ENCODE data around the gene WDFY4. TPM values are rescaled to one million over a fixed set of nuclear protein-coding genes. Genes with fewer than 3 reads are reported as not detected.

The WDFY4 gene
- total and polyA plus RNA-seq, 7 donors, result 0.23 to 1.3 (median 0.69) TPM

DNA sequence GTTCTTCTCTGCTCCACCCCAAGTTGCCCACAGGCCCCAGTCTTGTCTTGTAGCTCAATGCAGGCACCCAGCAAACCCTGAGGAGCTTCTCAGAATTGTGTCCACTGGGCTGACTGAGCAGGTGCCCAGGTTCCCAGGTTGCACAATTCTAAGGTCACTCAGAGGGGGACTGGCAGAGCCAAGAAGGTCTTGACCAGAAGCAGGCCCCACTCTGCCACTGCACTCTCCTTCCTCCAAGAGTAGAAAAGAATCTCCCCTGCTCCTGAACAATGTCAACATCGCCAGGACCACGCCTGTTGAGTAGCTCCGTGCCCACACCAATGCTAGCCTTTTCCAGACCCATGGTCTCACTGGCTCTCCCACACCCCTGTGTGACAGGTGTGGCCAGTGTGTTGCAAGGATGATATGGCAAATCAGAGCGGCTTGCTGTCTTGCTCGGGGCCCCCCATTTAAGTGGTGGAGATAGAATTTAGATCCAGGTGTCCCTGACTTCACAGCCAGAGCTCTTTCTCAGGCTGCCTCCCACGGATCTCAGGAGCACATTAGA is 254.4 kb downstream of the WDFY4 start:
- WGBS, 3 donors, result 64 to 68% (median 64%) methylated on average over 6 of the region's 6 CpGs
- Histone ChIP-seq H3K36me3 (ENCODE audit: insufficient read depth in 1 of 2, low read depth in 1 of 2) (no peaks in the 10 kb centered on the region), H3K27me3 (ENCODE audit: insufficient read depth in 3 of 3, low read length in 2 of 3) (peaks cover 0 to 6% (median 0%) of the 10 kb centered on the region in 3 donors), H3K4me1 (no peaks in the 10 kb centered on the region), H3K27ac (no peak overlapping the region), H3K4me3 (no peak overlapping the region), H3K9me3 (no peaks in the 10 kb centered on the region)
- DNase-seq (no peak), ATAC-seq (no peak)
- intact Hi-C loops (cut with DNase I), result no loop called here
- TF ChIP-seq, protein P1, sequence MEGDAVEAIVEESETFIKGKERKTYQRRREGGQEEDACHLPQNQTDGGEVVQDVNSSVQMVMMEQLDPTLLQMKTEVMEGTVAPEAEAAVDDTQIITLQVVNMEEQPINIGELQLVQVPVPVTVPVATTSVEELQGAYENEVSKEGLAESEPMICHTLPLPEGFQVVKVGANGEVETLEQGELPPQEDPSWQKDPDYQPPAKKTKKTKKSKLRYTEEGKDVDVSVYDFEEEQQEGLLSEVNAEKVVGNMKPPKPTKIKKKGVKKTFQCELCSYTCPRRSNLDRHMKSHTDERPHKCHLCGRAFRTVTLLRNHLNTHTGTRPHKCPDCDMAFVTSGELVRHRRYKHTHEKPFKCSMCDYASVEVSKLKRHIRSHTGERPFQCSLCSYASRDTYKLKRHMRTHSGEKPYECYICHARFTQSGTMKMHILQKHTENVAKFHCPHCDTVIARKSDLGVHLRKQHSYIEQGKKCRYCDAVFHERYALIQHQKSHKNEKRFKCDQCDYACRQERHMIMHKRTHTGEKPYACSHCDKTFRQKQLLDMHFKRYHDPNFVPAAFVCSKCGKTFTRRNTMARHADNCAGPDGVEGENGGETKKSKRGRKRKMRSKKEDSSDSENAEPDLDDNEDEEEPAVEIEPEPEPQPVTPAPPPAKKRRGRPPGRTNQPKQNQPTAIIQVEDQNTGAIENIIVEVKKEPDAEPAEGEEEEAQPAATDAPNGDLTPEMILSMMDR (IDR thresholded peaks at IDR 0.05), result no peak

DNA sequence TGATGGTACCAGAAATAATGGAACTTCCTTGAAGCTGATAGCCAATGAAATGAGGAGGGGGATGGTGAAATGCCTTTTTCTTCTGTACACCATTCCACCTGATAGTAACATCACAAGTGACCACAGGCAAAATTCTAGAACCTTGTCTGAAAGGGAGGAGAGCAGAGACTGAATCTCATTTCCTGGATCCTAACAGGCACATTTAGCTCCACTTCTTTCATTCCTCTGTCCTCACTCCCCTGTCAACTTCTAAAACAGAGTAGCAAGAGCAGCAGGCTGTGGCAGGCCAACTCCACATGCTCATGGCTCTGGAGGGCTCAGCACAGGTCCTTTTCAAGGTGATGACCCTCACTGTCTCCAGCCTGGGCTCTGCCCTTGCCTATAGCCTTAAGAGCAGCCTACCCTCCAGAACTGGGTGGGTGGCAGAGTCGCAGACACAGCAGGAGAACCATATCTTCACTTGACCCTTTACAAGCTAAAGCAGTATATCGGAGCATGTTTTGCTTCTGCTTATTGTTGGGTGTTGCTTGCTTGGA is 255.2 kb downstream of the WDFY4 start, which contains the start of gene LRRC18:
Gene LRRC18 (minus strand): TSS at position 51 of the 536 bp plus-strand sequence. CDS start 25,685 bp downstream, outside the sequence.
- no peaks in the 10 kb centered on the region for H3K36me3 ChIP-seq (ENCODE audit: insufficient read depth in 1 of 2, low read depth in 1 of 2)
- H3K27me3 ChIP-seq (ENCODE audit: insufficient read depth in 3 of 3, low read length in 2 of 3), result peaks cover 0 to 6% (median 0%) of the 10 kb centered on the region in 3 donors
- H3K27ac ChIP-seq, result no peak within 1 kb of the TSS
- no peak within 1 kb of the TSS for H3K4me3 ChIP-seq
- no peaks in the 10 kb centered on the region for H3K4me1 ChIP-seq
- no peak for ATAC-seq
- no peak for DNase-seq
- 91 to 96% (median 92%) methylated on average over 2 of the region's 2 CpGs for WGBS, 3 donors
- TF ChIP-seq, protein P1 (IDR thresholded peaks at IDR 0.05), result no peak
- intact Hi-C loops (cut with DNase I), result no loop called here
- H3K9me3 ChIP-seq, result no peaks in the 10 kb centered on the region

DNA sequence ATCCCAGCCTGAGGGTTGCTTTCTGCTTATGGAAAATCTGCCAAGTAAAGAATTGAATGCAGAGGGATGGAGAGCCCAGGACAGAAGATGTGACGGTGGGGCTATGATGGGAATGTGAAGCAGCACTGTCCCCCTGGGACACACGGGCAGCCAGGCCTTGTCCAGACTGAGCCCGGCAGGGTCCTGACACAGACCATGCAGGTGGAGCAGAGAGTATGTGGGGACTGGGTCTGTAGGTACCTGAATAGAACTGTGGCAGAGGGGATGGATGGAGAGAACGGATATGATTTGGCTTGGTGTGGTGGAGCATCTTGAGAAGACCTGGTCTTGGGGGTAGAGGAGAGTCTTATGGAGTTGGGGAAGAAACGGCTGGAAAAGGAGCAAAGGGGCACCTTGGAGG is 255.7 kb downstream of the WDFY4 start:
- Histone ChIP-seq H3K9me3 (no peaks in the 10 kb centered on the region), H3K27me3 (ENCODE audit: insufficient read depth in 3 of 3, low read length in 2 of 3) (peaks cover 0 to 6% (median 0%) of the 10 kb centered on the region in 3 donors), H3K36me3 (ENCODE audit: insufficient read depth in 1 of 2, low read depth in 1 of 2) (no peaks in the 10 kb centered on the region), H3K4me1 (no peaks in the 10 kb centered on the region), H3K27ac (no peak overlapping the region), H3K4me3 (no peak overlapping the region)
- no peak for DNase-seq
- intact Hi-C loops (cut with DNase I), result no loop called here
- 88 to 90% (median 90%) methylated on average over 5 of the region's 5 CpGs for WGBS, 3 donors
- ATAC-seq, result no peak
- TF ChIP-seq, protein P1 (IDR thresholded peaks at IDR 0.05), result no peak

DNA sequence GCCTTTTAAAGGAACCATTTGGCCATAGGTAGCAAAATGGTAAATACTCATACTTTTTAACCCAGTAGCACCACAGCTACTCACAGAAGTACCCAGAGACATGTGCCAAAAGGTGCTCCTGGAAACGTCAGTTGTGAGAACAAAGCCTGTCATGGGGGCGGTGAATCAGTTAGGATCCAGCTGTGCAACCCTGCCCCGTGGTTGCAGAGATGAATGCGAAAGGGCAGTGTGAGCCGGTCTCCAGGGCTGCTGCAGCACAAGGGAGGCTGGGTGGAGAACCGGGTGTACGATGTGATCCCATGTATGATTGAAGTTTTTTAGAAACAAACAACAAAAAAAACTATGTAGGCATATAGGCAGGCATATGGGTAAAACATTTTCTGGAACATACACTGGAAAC is 256.3 kb downstream of the WDFY4 start:
- 63 to 70% (median 65%) methylated on average over 7 of the region's 7 CpGs for WGBS, 3 donors
- H3K36me3 ChIP-seq (ENCODE audit: insufficient read depth in 1 of 2, low read depth in 1 of 2), result no peaks in the 10 kb centered on the region

More for the DNA sequence above, 256.3 kb downstream of the WDFY4 start:
- Histone ChIP-seq H3K27me3 (ENCODE audit: insufficient read depth in 3 of 3, low read length in 2 of 3) (peaks cover 0 to 6% (median 0%) of the 10 kb centered on the region in 3 donors), H3K27ac (no peak overlapping the region), H3K4me3 (no peak overlapping the region), H3K9me3 (no peaks in the 10 kb centered on the region), H3K4me1 (no peaks in the 10 kb centered on the region)
- DNase-seq, result no peak
- no peak for ATAC-seq
- intact Hi-C loops (cut with DNase I), result no loop called here
- TF ChIP-seq, protein P1 (IDR thresholded peaks at IDR 0.05), result no peak
